Natural killer cell (primary cell): ENCODE data around the gene TOB2. TPM values are rescaled to one million over a fixed set of nuclear protein-coding genes. Genes with fewer than 3 reads are reported as not detected.

Experiments
- ATAC-seq, 3 donors: fragments of 150-1000 bp in 2 of 3; fragments of 200-7000 bp in 1 of 3; cut with Tn5 transposase; 1 replicate in 1 of 3; 2 replicates in 2 of 3; pipeline ENCODE4 v1.10.0; 2021; ENCODE audit warnings: mild to moderate bottlenecking in 2 of 3, moderate library complexity in 2 of 3
- DNase-seq, 2 donors: peaks; one replicate each; pipeline versions ENCODE4 v3.0.0 to v3.0.0-alpha.2; 2013 to 2021; ENCODE audit warnings: mixed read lengths in 1 of 2
- H3K27ac ChIP-seq: one replicate; pipeline ENCODE4 v1.5.1; 2013; ENCODE audit warnings: mild to moderate bottlenecking, low read length
- H3K27me3 ChIP-seq: one replicate; pipeline ENCODE4 v1.6.1; 2013; ENCODE audit warnings: low read length; ENCODE audit not compliant: control insufficient read depth, insufficient read depth
- H3K36me3 ChIP-seq: one replicate; pipeline ENCODE4 v1.6.1; 2013; ENCODE audit warnings: low read length; ENCODE audit not compliant: control insufficient read depth, insufficient read depth
- H3K4me1 ChIP-seq: one replicate; pipeline ENCODE4 v1.6.1; 2013; ENCODE audit warnings: low read length; ENCODE audit not compliant: control insufficient read depth, insufficient read depth
- H3K4me3 ChIP-seq: one replicate; pipeline ENCODE4 v1.5.1; 2013; ENCODE audit warnings: low read length
- H3K9me3 ChIP-seq: one replicate; pipeline ENCODE4 v1.6.1; 2013; ENCODE audit warnings: low read length; ENCODE audit not compliant: control insufficient read depth, insufficient read depth
- H3K27ac Mint-ChIP-seq, 2 donors: one replicate each; pipeline ENCODE4 v1.8.0; 2022; ENCODE audit warnings: mild to moderate bottlenecking in 2 of 2, mixed read lengths in 2 of 2, moderate library complexity in 1 of 2
- H3K27me3 Mint-ChIP-seq, 2 donors: one replicate each; pipeline ENCODE4 v1.8.0; 2022; ENCODE audit warnings: low read depth in 2 of 2, mixed read lengths in 2 of 2
- H3K36me3 Mint-ChIP-seq: one replicate; pipeline ENCODE4 v1.8.0; 2022; ENCODE audit warnings: mixed read lengths
- H3K4me1 Mint-ChIP-seq, 2 donors: one replicate each; pipeline ENCODE4 v1.8.0; 2022; ENCODE audit warnings: mixed read lengths in 2 of 2
- H3K4me3 Mint-ChIP-seq: one replicate; pipeline ENCODE4 v1.8.0; 2022; ENCODE audit warnings: mild to moderate bottlenecking, moderate library complexity, mixed read lengths
- H3K9me3 Mint-ChIP-seq, 2 donors: one replicate each; pipeline ENCODE4 v1.8.0; 2022; ENCODE audit warnings: mixed read lengths in 2 of 2
- CTCF ChIP-seq: fragments of 200-600 bp; IDR thresholded peaks from one replicate; pipeline ENCODE4 v1.8.0; 2022; ENCODE audit warnings: antibody characterized with exemption
- WGBS: methylation state at CpG from one replicate; pipeline ENCODE4 v1.1.7; 2013; ENCODE audit warnings: missing lambda C conversion rate; ENCODE audit not compliant: insufficient coverage; 5-methylcytosine and 5-hydroxymethylcytosine counted together
- intact Hi-C: fragments of 100-400 bp; cut with micrococcal nuclease; formaldehyde crosslinking; loops from one replicate; pipeline ENCODE4 v1.14.2; 2022
- total RNA-seq, 4 donors: library from RNA; stranded (reverse); fragments of 120-200 nt in 1 of 4; gene quantifications; one replicate each; pipeline versions ENCODE4 v1.2.3 to v1.2.4, GENCODE V29; 2013 to 2022

TOB2 gene
- total RNA-seq, 3 donors from 2014 or later (not counting 1 experiment from before 2014, with no cell fraction given), result 26.4 to 42.2 (median 32.6) TPM

GRCh38 chr22:41408665-41409064 is 37.9 kb downstream of the TOB2 start:
- TF ChIP-seq CTCF, result no peak
- Mint-ChIP-seq H3K36me3 (no peaks in the 10 kb centered on the region), H3K9me3 (no peaks in the 10 kb centered on the region), H3K27me3 (peaks cover 0 to under 1% of the 10 kb centered on the region in 2 donors), H3K4me1 (peaks cover 9 to 24% of the 10 kb centered on the region in 2 donors), H3K27ac (no peak overlapping the region), H3K4me3 (no peak overlapping the region)
- no peaks in the 10 kb centered on the region for H3K36me3 ChIP-seq
- intact Hi-C loops, result no loop called here
- WGBS, result 94% methylated on average over 8 of the region's 8 CpGs
- no peak for DNase-seq
- no peak overlapping the region for H3K4me3 ChIP-seq
- H3K27me3 ChIP-seq, result no peaks in the 10 kb centered on the region
- peaks cover 23% of the 10 kb centered on the region for H3K4me1 ChIP-seq
- H3K9me3 ChIP-seq, result no peaks in the 10 kb centered on the region
- ATAC-seq, result no peak
- H3K27ac ChIP-seq, result no peak overlapping the region

- TF ChIP-seq CTCF, result no peak
- intact Hi-C loops, result no loop called here
- Mint-ChIP-seq H3K4me1 (peaks cover 11 to 18% of the 10 kb centered on the region in 2 donors), H3K27me3 (peaks cover 0 to 2% of the 10 kb centered on the region in 2 donors), H3K36me3 (no peaks in the 10 kb centered on the region), H3K4me3 (no peak overlapping the region), H3K9me3 (no peaks in the 10 kb centered on the region), H3K27ac (no peak overlapping the region)
- H3K27ac ChIP-seq, result no peak overlapping the region
- DNase-seq, result no peak
- no peaks in the 10 kb centered on the region for H3K27me3 ChIP-seq
- H3K9me3 ChIP-seq, result no peaks in the 10 kb centered on the region
- no peaks in the 10 kb centered on the region for H3K36me3 ChIP-seq
- 94% methylated on average over 3 of the region's 3 CpGs for WGBS
- ATAC-seq, result no peak
- H3K4me1 ChIP-seq, result peaks cover 17% of the 10 kb centered on the region
- H3K4me3 ChIP-seq, result no peak overlapping the region
Measured at GRCh38 chr22:41407433-41407832, 39.2 kb downstream of the TOB2 start.

GRCh38 chr22:41406410-41406809 is 40.2 kb downstream of the TOB2 start:
- no peak overlapping the region for H3K27ac Mint-ChIP-seq
- no peaks in the 10 kb centered on the region for H3K36me3 Mint-ChIP-seq
- H3K27me3 ChIP-seq, result no peaks in the 10 kb centered on the region
- TF ChIP-seq CTCF, result no peak
- no peak overlapping the region for H3K4me3 ChIP-seq
- ATAC-seq (no peak), DNase-seq (no peak)
- peaks cover 0 to 2% of the 10 kb centered on the region in 2 donors for H3K27me3 Mint-ChIP-seq
- H3K4me1 Mint-ChIP-seq, result peaks cover 6 to 10% of the 10 kb centered on the region in 2 donors
- no peak overlapping the region for H3K4me3 Mint-ChIP-seq
- H3K9me3 ChIP-seq, result no peaks in the 10 kb centered on the region
- H3K27ac ChIP-seq, result no peak overlapping the region
- intact Hi-C loops, result no loop called here
- H3K4me1 ChIP-seq, result peaks cover 7% of the 10 kb centered on the region
- H3K9me3 Mint-ChIP-seq, result no peaks in the 10 kb centered on the region
- H3K36me3 ChIP-seq, result no peaks in the 10 kb centered on the region

GRCh38 chr22:41405588-41405987 is 41.0 kb downstream of the TOB2 start:
- H3K4me1 Mint-ChIP-seq, result peaks cover 5% of the 10 kb centered on the region in 2 donors
- H3K9me3 Mint-ChIP-seq, result no peaks in the 10 kb centered on the region
- no peak overlapping the region for H3K4me3 Mint-ChIP-seq
- TF ChIP-seq CTCF, result no peak
- H3K4me3 ChIP-seq, result no peak overlapping the region
- no peaks in the 10 kb centered on the region for H3K36me3 ChIP-seq
- no peaks in the 10 kb centered on the region for H3K27me3 ChIP-seq
- H3K9me3 ChIP-seq, result no peaks in the 10 kb centered on the region
- no peak for ATAC-seq
- no peak overlapping the region for H3K27ac Mint-ChIP-seq
- WGBS, result 53% methylated on average over 8 of the region's 8 CpGs
- H3K36me3 Mint-ChIP-seq, result no peaks in the 10 kb centered on the region
- intact Hi-C loops, result loop anchor here (2.0 kb wide), 1 partner anchor 41 kb away; the partner anchor contains the start of gene TOB2
- peaks cover 0 to 2% of the 10 kb centered on the region in 2 donors for H3K27me3 Mint-ChIP-seq
- peaks cover 7% of the 10 kb centered on the region for H3K4me1 ChIP-seq
- H3K27ac ChIP-seq, result no peak overlapping the region
- DNase-seq, result no peak
